IMR-90 (cell line): ENCODE results near the gene TAP2. TPM values are rescaled to one million over a fixed set of nuclear protein-coding genes. Genes with fewer than 3 reads are reported as not detected.

ENCODE experiments used
- ATAC-seq: fragments of 200-7000 bp; cut with Tn5 transposase; 2 replicates; pipeline ENCODE4 v1.9.1; 2020; ENCODE audit warnings: low read depth, mild to moderate bottlenecking, moderate library complexity
- BruUV-seq: library from RNA; stranded (reverse); fragments of 400-500 nt; replicated peaks from 2 replicates; lab custom pipeline; 2021; lab: Mats Ljungman, UMichigan
- CTCF ChIA-PET: fragments of 300-600 bp; formaldehyde crosslinking; extraction: SDS; loops from one replicate; lab custom pipeline; 2021; ENCODE audit warnings: antibody characterized with exemption; lab: Yijun Ruan, JAX
- POLR2A ChIA-PET: fragments of 300-600 bp; sonication (Branson Sonifier 250); formaldehyde crosslinking; loops from one replicate; lab custom pipeline; 2022; ENCODE audit warnings: antibody characterized with exemption; ENCODE audit not compliant: unreplicated experiment; lab: Charles Lee
- DNase-seq: peaks from one replicate; pipeline ENCODE4 v3.0.0; 2013
- H2AFZ ChIP-seq: replicated peaks from 2 replicates; pipeline ENCODE3; 2013; ENCODE audit warnings: low read length, mild to moderate bottlenecking; ENCODE audit not compliant: poor library complexity
- H2AK5ac ChIP-seq: 2 replicates; pipeline ENCODE4 v1.6.1; 2013; ENCODE audit warnings: low read depth, low read length, inconsistent platforms
- H2AK9ac ChIP-seq: replicated peaks from 2 replicates; pipeline ENCODE3; 2013; ENCODE audit warnings: mild to moderate bottlenecking, low read depth, low read length, moderate library complexity; ENCODE audit not compliant: poor library complexity
- H2BK120ac ChIP-seq: 2 replicates; pipeline ENCODE4 v1.6.1; 2013; ENCODE audit warnings: low read depth, low read length, inconsistent platforms
- H2BK15ac ChIP-seq: 3 replicates; pipeline ENCODE4 v1.6.1; 2013; ENCODE audit warnings: low read depth, low read length, inconsistent platforms
- H2BK20ac ChIP-seq: 2 replicates; pipeline ENCODE4 v1.6.1; 2013; ENCODE audit warnings: low read depth, mild to moderate bottlenecking, inconsistent platforms, low read length, moderate library complexity
- H2BK5ac ChIP-seq: 2 replicates; pipeline ENCODE4 v1.6.1; 2013; ENCODE audit warnings: mild to moderate bottlenecking, low read depth, low read length, inconsistent platforms; ENCODE audit not compliant: poor library complexity, severe bottlenecking
- H3K14ac ChIP-seq: replicated peaks from 2 replicates; pipeline ENCODE4 v1.6.1; 2013; ENCODE audit warnings: low read depth, low read length, inconsistent platforms
- H3K18ac ChIP-seq: 2 replicates; pipeline ENCODE4 v1.6.1; 2013; ENCODE audit warnings: low read depth, low read length, control low read depth
- H3K23ac ChIP-seq: 2 replicates; pipeline ENCODE4 v1.6.1; 2013; ENCODE audit warnings: low read depth, low read length, inconsistent platforms
- H3K27ac ChIP-seq: 2 replicates; pipeline ENCODE4 v1.5.1; 2013; ENCODE audit warnings: mild to moderate bottlenecking, control low read depth, low read length; ENCODE audit not compliant: insufficient read depth
- H3K27me3 ChIP-seq: 2 replicates; pipeline ENCODE4 v1.6.1; 2013; ENCODE audit warnings: low read length; ENCODE audit not compliant: control insufficient read depth, insufficient read depth
- H3K36me3 ChIP-seq: 2 replicates; pipeline ENCODE4 v1.6.1; 2013; ENCODE audit warnings: low read length, mixed read lengths; ENCODE audit not compliant: control insufficient read depth, insufficient read depth
- H3K4ac ChIP-seq: 2 replicates; pipeline ENCODE4 v1.6.1; 2013; ENCODE audit warnings: low read depth, low read length, inconsistent platforms
- H3K4me1 ChIP-seq: 2 replicates; pipeline ENCODE4 v1.6.1; 2013; ENCODE audit warnings: low read length, mixed read lengths; ENCODE audit not compliant: control insufficient read depth, insufficient read depth
- H3K4me2 ChIP-seq: 2 replicates; pipeline ENCODE4 v1.6.1; 2013; ENCODE audit warnings: low read depth, mild to moderate bottlenecking, control low read depth, low read length, moderate library complexity
- H3K4me3 ChIP-seq: 2 replicates; pipeline ENCODE4 v1.5.1; 2013; ENCODE audit warnings: low read depth, mild to moderate bottlenecking, control low read depth, low read length, moderate library complexity; ENCODE audit not compliant: insufficient read depth
- H3K56ac ChIP-seq: 2 replicates; pipeline ENCODE4 v1.6.1; 2013; ENCODE audit warnings: low read length, inconsistent platforms; ENCODE audit not compliant: insufficient read depth; ENCODE audit errors: extremely low read depth
- H3K79me1 ChIP-seq, 2 experiments: 2 replicates each; pipeline ENCODE4 v1.6.1; 2013; ENCODE audit warnings: low read length in 2 of 2, inconsistent platforms in 1 of 2, low read depth in 1 of 2
- H3K9ac ChIP-seq: 2 replicates; pipeline ENCODE4 v1.6.1; 2013; ENCODE audit warnings: low read depth, low read length, control low read depth
- H3K9me1 ChIP-seq: 2 replicates; pipeline ENCODE4 v1.6.1; 2013; ENCODE audit warnings: low read length, inconsistent platforms; ENCODE audit not compliant: insufficient read depth
- H3K9me3 ChIP-seq: 2 replicates; pipeline ENCODE4 v1.6.1; 2013; ENCODE audit warnings: low read length; ENCODE audit not compliant: control insufficient read depth, insufficient read depth
- H4K20me1 ChIP-seq: 2 replicates; pipeline ENCODE4 v1.6.1; 2013; ENCODE audit warnings: low read length, inconsistent platforms; ENCODE audit not compliant: insufficient read depth
- H4K5ac ChIP-seq: 2 replicates; pipeline ENCODE4 v1.6.1; 2013; ENCODE audit warnings: mild to moderate bottlenecking, low read depth, low read length, control low read depth
- H4K8ac ChIP-seq, 2 experiments: 2 replicates each; pipeline ENCODE4 v1.6.1; 2013; ENCODE audit warnings: low read depth in 2 of 2, low read length in 2 of 2, control low read depth in 1 of 2, inconsistent platforms in 1 of 2
- H4K91ac ChIP-seq: 2 replicates; pipeline ENCODE4 v1.6.1; 2013; ENCODE audit warnings: low read depth, low read length, inconsistent platforms; ENCODE audit not compliant: insufficient read depth
- CEBPB ChIP-seq: IDR thresholded peaks from 2 replicates; pipeline ENCODE4 v1.6.1; 2012; ENCODE audit warnings: low read depth, low read length, improper control_type of control experiment
- CHD1 ChIP-seq: IDR thresholded peaks from 2 replicates; pipeline ENCODE4 v1.6.1; 2012; ENCODE audit warnings: low read depth, low read length, improper control_type of control experiment
- MAZ ChIP-seq: IDR thresholded peaks from 2 replicates; pipeline ENCODE4 v1.6.1; 2012; ENCODE audit warnings: low read depth, mild to moderate bottlenecking, low read length, improper control_type of control experiment, moderate library complexity, borderline replicate concordance
- MXI1 ChIP-seq: IDR thresholded peaks from 2 replicates; pipeline ENCODE4 v1.6.1; 2012; ENCODE audit warnings: low read depth, mild to moderate bottlenecking, low read length, moderate library complexity, borderline replicate concordance
- NFE2L2 ChIP-seq: fragments of 150-350 bp; IDR thresholded peaks from 2 replicates; pipeline ENCODE4 v1.6.1; 2016; ENCODE audit warnings: low read depth, mild to moderate bottlenecking, low read length
- RAD21 ChIP-seq: IDR thresholded peaks from 2 replicates; pipeline ENCODE4 v1.6.1; 2012; ENCODE audit warnings: low read length, improper control_type of control experiment
- RFX5 ChIP-seq: IDR thresholded peaks from 2 replicates; pipeline ENCODE4 v1.8.0; 2012; ENCODE audit warnings: low read depth, mild to moderate bottlenecking, low read length, moderate library complexity
- SMC3 ChIP-seq: fragments of 150-350 bp; IDR thresholded peaks from 2 replicates; pipeline ENCODE4 v1.6.1; 2016; ENCODE audit warnings: low read depth, mild to moderate bottlenecking, antibody characterized with exemption, low read length, moderate library complexity
- WGBS, 2 experiments: methylation state at CpG; one replicate each; pipeline versions ENCODE4 v1.1.5 to v1.1.7; 2013; ENCODE audit warnings: missing lambda C conversion rate in 2 of 2; ENCODE audit not compliant: insufficient read length in 1 of 2; ENCODE audit errors: extremely low coverage in 2 of 2; 5-methylcytosine and 5-hydroxymethylcytosine counted together
- dilution Hi-C: fragments of 300-500 bp; cut with HindIII; formaldehyde crosslinking; loops from one replicate; pipeline ENCODE4 v1.14.3; 2018; ENCODE audit warnings: low sequenced_read_pairs; ENCODE audit not compliant: unreplicated experiment
- in situ Hi-C: fragments of 300-500 bp; cut with MboI; formaldehyde crosslinking; loops from 3 replicates; pipeline ENCODE4 v1.14.3; 2019; ENCODE audit warnings: low sequenced_read_pairs, inconsistent platforms, mixed read lengths
- intact Hi-C: fragments of 100-400 bp; cut with micrococcal nuclease; formaldehyde crosslinking; loops from 2 replicates; pipeline ENCODE4 v1.10.0; 2022
- polyA plus RNA-seq, 3 experiments: library from polyadenylated mRNA; depleted of rRNA; stranded (reverse); fragments of >200 nt; gene quantifications; 2 replicates each; pipeline ENCODE4 v1.2.3, GENCODE V29; 2012; ENCODE audit warnings: low replicate concordance in 1 of 3
- total RNA-seq: library from RNA; depleted of rRNA; stranded (reverse); fragments of >200 nt; gene quantifications from 2 replicates; pipeline ENCODE4 v1.2.3, GENCODE V29; 2012
- TF ChIP-seq, protein P1 (sequence below): conservative IDR thresholded peaks from 2 replicates; pipeline ENCODE4 v1.5.1; 2012; ENCODE audit warnings: mild to moderate bottlenecking, low read depth, low read length, improper control_type of control experiment

TAP2 gene
- total and polyA plus RNA-seq, 2 of the 4 experiments (the other 2 are of a cell fraction): 6.6 to 11.4 TPM

DNA sequence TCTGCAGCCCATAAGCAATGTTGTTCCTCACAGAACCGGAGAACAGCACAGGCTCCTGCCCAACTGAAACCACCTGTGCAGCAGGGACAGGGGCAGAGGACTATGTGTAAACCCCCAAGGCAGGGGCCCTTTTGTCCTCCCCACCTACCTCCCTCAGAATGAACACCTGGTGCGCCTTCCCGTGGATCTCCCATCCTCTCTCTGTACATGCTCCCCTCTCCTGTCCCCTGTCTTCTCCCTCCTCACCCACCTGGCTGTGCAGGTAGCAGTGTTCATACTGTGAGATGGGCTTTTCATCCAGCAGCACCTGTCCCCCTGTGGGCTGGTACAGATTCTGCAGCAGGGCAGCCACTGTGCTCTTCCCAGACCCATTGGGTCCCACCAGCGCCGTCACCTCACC is 8.5 kb downstream of the TAP2 start:
- Histone ChIP-seq H3K9me3 (no peaks in the 10 kb centered on the region), H3K27me3 (no peaks in the 10 kb centered on the region), H2BK20ac (no peak overlapping the region), H3K4ac (no peak overlapping the region), H2BK5ac (no peak overlapping the region), H3K79me1 (no peaks in the 10 kb centered on the region), H4K91ac (no peak overlapping the region), H2AFZ (no peak overlapping the region), H3K9ac (no peak overlapping the region), H3K18ac (no peak overlapping the region), H4K8ac (no peak overlapping the region), H3K56ac (no peak overlapping the region), H3K4me1 (peaks cover 2% of the 10 kb centered on the region; the same call in 1 of the 2 replicates), H2BK15ac (no peak overlapping the region), H3K4me3 (no peak overlapping the region), H3K9me1 (no peaks in the 10 kb centered on the region), H3K4me2 (no peak overlapping the region), H2BK120ac (no peak overlapping the region), H3K36me3 (peaks cover 26% of the 10 kb centered on the region), H3K23ac (no peak overlapping the region), H3K27ac (no peak overlapping the region), H4K5ac (no peak overlapping the region), H2AK9ac (no peak overlapping the region), H4K20me1 (no peaks in the 10 kb centered on the region), H3K14ac (no peak overlapping the region), H2AK5ac (no peak overlapping the region)
- no TSS peak for BruUV-seq
- ChIA-PET CTCF (no interaction called here), POLR2A (no interaction called here)
- in situ Hi-C loops: no loop called here
- intact Hi-C loops: no loop called here
- dilution Hi-C loops: no loop called here
- no CpG with 5 or more reads among the region's 5 CpGs for WGBS, 2 experiments
- TF ChIP-seq MAZ: no peak
- no peak for TF ChIP-seq SMC3
- no peak for TF ChIP-seq MXI1
- TF ChIP-seq RAD21: no peak
- TF ChIP-seq RFX5: no peak
- no peak for TF ChIP-seq CEBPB
- TF ChIP-seq, protein P1, sequence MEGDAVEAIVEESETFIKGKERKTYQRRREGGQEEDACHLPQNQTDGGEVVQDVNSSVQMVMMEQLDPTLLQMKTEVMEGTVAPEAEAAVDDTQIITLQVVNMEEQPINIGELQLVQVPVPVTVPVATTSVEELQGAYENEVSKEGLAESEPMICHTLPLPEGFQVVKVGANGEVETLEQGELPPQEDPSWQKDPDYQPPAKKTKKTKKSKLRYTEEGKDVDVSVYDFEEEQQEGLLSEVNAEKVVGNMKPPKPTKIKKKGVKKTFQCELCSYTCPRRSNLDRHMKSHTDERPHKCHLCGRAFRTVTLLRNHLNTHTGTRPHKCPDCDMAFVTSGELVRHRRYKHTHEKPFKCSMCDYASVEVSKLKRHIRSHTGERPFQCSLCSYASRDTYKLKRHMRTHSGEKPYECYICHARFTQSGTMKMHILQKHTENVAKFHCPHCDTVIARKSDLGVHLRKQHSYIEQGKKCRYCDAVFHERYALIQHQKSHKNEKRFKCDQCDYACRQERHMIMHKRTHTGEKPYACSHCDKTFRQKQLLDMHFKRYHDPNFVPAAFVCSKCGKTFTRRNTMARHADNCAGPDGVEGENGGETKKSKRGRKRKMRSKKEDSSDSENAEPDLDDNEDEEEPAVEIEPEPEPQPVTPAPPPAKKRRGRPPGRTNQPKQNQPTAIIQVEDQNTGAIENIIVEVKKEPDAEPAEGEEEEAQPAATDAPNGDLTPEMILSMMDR: no peak
- TF ChIP-seq NFE2L2: no peak
- no peak for TF ChIP-seq CHD1
- no peak for DNase-seq
- no peak for ATAC-seq
